Activated naive CD4-positive, alpha-beta T cell treated with anti-CD3 and anti-CD28 coated beads for 36 hours (primary cell): ENCODE results near the gene DOCK4. TPM values are rescaled to one million over a fixed set of nuclear protein-coding genes. Genes with fewer than 3 reads are reported as not detected.

Source experiments
- CTCF ChIA-PET: fragments of 350-600 bp; sonication (Branson Sonifier 250); formaldehyde crosslinking; loops from one replicate; lab custom pipeline; 2021; ENCODE audit warnings: antibody characterized with exemption; lab: Charles Lee
- DNase-seq: peaks from one replicate; pipeline ENCODE4 v3.0.0-alpha.2; 2020
- H3K27ac Mint-ChIP-seq: one replicate; pipeline ENCODE4 v1.8.0; 2021; ENCODE audit warnings: mild to moderate bottlenecking, mixed read lengths
- H3K27me3 Mint-ChIP-seq: one replicate; pipeline ENCODE4 v1.8.0; 2021; ENCODE audit warnings: low read depth, mixed read lengths
- H3K36me3 Mint-ChIP-seq: one replicate; pipeline ENCODE4 v1.8.0; 2021; ENCODE audit warnings: low read depth, mixed read lengths
- H3K4me1 Mint-ChIP-seq: one replicate; pipeline ENCODE4 v1.8.0; 2021; ENCODE audit warnings: low read depth, mixed read lengths
- H3K4me3 Mint-ChIP-seq: one replicate; pipeline ENCODE4 v1.8.0; 2021; ENCODE audit warnings: mild to moderate bottlenecking, moderate library complexity, mixed read lengths
- H3K9me3 Mint-ChIP-seq: one replicate; pipeline ENCODE4 v1.8.0; 2021; ENCODE audit warnings: mixed read lengths
- intact Hi-C: fragments of 100-400 bp; cut with micrococcal nuclease; formaldehyde crosslinking; loops from one replicate; pipeline ENCODE4 v1.15.1; 2023
- total RNA-seq, 2 experiments: library from RNA; stranded (reverse); gene quantifications; one replicate each; pipeline ENCODE4 v1.2.3, GENCODE V29; 2021

Gene DOCK4
- total RNA-seq, 2 experiments from 2014 or later = 0.43 to 0.62 TPM

GRCh38 chr7:112185005-112185834 is 21.0 kb downstream of the DOCK4 start:
- DNase-seq = no peak
- H3K27ac Mint-ChIP-seq = no peak overlapping the region
- no peak overlapping the region for H3K4me3 Mint-ChIP-seq
- H3K4me1 Mint-ChIP-seq = no peaks in the 10 kb centered on the region
- intact Hi-C loops = no loop called here
- no peaks in the 10 kb centered on the region for H3K36me3 Mint-ChIP-seq
- CTCF ChIA-PET = no interaction called here
- H3K27me3 Mint-ChIP-seq = no peaks in the 10 kb centered on the region
- H3K9me3 Mint-ChIP-seq = no peaks in the 10 kb centered on the region

- H3K9me3 Mint-ChIP-seq = no peaks in the 10 kb centered on the region
- intact Hi-C loops = no loop called here
- no peak overlapping the region for H3K4me3 Mint-ChIP-seq
- H3K27me3 Mint-ChIP-seq = no peaks in the 10 kb centered on the region
- H3K4me1 Mint-ChIP-seq = no peaks in the 10 kb centered on the region
- no peak for DNase-seq
- no peaks in the 10 kb centered on the region for H3K36me3 Mint-ChIP-seq
- CTCF ChIA-PET = no interaction called here
- H3K27ac Mint-ChIP-seq = no peak overlapping the region
Observed at GRCh38 chr7:112184455-112184854, 21.7 kb downstream of the DOCK4 start.

GRCh38 chr7:112183266-112183665 is 22.9 kb downstream of the DOCK4 start:
- H3K36me3 Mint-ChIP-seq = no peaks in the 10 kb centered on the region
- intact Hi-C loops = no loop called here
- peaks cover under 1% of the 10 kb centered on the region for H3K27me3 Mint-ChIP-seq
- DNase-seq = no peak
- H3K4me3 Mint-ChIP-seq = no peak overlapping the region
- no peaks in the 10 kb centered on the region for H3K4me1 Mint-ChIP-seq
- no peak overlapping the region for H3K27ac Mint-ChIP-seq
- H3K9me3 Mint-ChIP-seq = no peaks in the 10 kb centered on the region
- CTCF ChIA-PET = no interaction called here

- no peaks in the 10 kb centered on the region for H3K9me3 Mint-ChIP-seq
- CTCF ChIA-PET = no interaction called here
- H3K4me3 Mint-ChIP-seq = no peak overlapping the region
- no peaks in the 10 kb centered on the region for H3K36me3 Mint-ChIP-seq
- intact Hi-C loops = no loop called here
- H3K27me3 Mint-ChIP-seq = peaks cover 6% of the 10 kb centered on the region
- no peak overlapping the region for H3K27ac Mint-ChIP-seq
- DNase-seq = no peak
- no peaks in the 10 kb centered on the region for H3K4me1 Mint-ChIP-seq
Observed at GRCh38 chr7:112182749-112183148, 23.4 kb downstream of the DOCK4 start.

- H3K27ac Mint-ChIP-seq = no peak overlapping the region
- CTCF ChIA-PET = no interaction called here
- no peak for DNase-seq
- intact Hi-C loops = no loop called here
- H3K4me1 Mint-ChIP-seq = no peaks in the 10 kb centered on the region
- H3K9me3 Mint-ChIP-seq = no peaks in the 10 kb centered on the region
- H3K36me3 Mint-ChIP-seq = no peaks in the 10 kb centered on the region
- H3K27me3 Mint-ChIP-seq = peaks cover 19% of the 10 kb centered on the region
- H3K4me3 Mint-ChIP-seq = no peak overlapping the region
Observed at GRCh38 chr7:112180223-112180622, 26.0 kb downstream of the DOCK4 start.

- Mint-ChIP-seq H3K27me3 (peaks cover 24% of the 10 kb centered on the region), H3K36me3 (no peaks in the 10 kb centered on the region), H3K4me1 (no peaks in the 10 kb centered on the region), H3K4me3 (no peak overlapping the region), H3K9me3 (no peaks in the 10 kb centered on the region), H3K27ac (no peak overlapping the region)
- CTCF ChIA-PET = interaction anchor here (1.3 kb wide), 1 partner anchor 11 kb away, joined by 3 read pairs; no protein-coding TSS in a partner anchor
- DNase-seq = no peak
- intact Hi-C loops = no loop called here
Observed at GRCh38 chr7:112176693-112177415, 29.3 kb downstream of the DOCK4 start.

GRCh38 chr7:112176241-112176640 is 30.0 kb downstream of the DOCK4 start:
- DNase-seq = no peak
- H3K9me3 Mint-ChIP-seq = no peaks in the 10 kb centered on the region
- H3K4me1 Mint-ChIP-seq = no peaks in the 10 kb centered on the region
- CTCF ChIA-PET = no interaction called here
- H3K4me3 Mint-ChIP-seq = no peak overlapping the region
- intact Hi-C loops = no loop called here
- H3K36me3 Mint-ChIP-seq = no peaks in the 10 kb centered on the region
- no peak overlapping the region for H3K27ac Mint-ChIP-seq
- peaks cover 24% of the 10 kb centered on the region for H3K27me3 Mint-ChIP-seq

GRCh38 chr7:112174192-112174591 is 32.0 kb downstream of the DOCK4 start:
- H3K9me3 Mint-ChIP-seq = no peaks in the 10 kb centered on the region
- H3K36me3 Mint-ChIP-seq = no peaks in the 10 kb centered on the region
- peaks cover 24% of the 10 kb centered on the region for H3K27me3 Mint-ChIP-seq
- no peak overlapping the region for H3K4me3 Mint-ChIP-seq
- intact Hi-C loops = no loop called here
- DNase-seq = no peak
- no peak overlapping the region for H3K27ac Mint-ChIP-seq
- no peaks in the 10 kb centered on the region for H3K4me1 Mint-ChIP-seq
- CTCF ChIA-PET = no interaction called here

GRCh38 chr7:112173568-112173905 is 32.7 kb downstream of the DOCK4 start:
- no peaks in the 10 kb centered on the region for H3K36me3 Mint-ChIP-seq
- H3K4me1 Mint-ChIP-seq = no peaks in the 10 kb centered on the region
- no peak overlapping the region for H3K4me3 Mint-ChIP-seq
- H3K9me3 Mint-ChIP-seq = no peaks in the 10 kb centered on the region
- intact Hi-C loops = no loop called here
- peaks cover 26% of the 10 kb centered on the region for H3K27me3 Mint-ChIP-seq
- no peak overlapping the region for H3K27ac Mint-ChIP-seq
- CTCF ChIA-PET = no interaction called here
- DNase-seq = no peak

GRCh38 chr7:112172870-112173567 is 33.2 kb downstream of the DOCK4 start:
- CTCF ChIA-PET = no interaction called here
- intact Hi-C loops = no loop called here
- no peaks in the 10 kb centered on the region for H3K4me1 Mint-ChIP-seq

GRCh38 chr7:112171673-112172072 is 34.5 kb downstream of the DOCK4 start:
- Mint-ChIP-seq H3K36me3 (no peaks in the 10 kb centered on the region), H3K4me1 (no peaks in the 10 kb centered on the region), H3K4me3 (no peak overlapping the region), H3K27ac (no peak overlapping the region), H3K27me3 (peaks cover 14% of the 10 kb centered on the region), H3K9me3 (no peaks in the 10 kb centered on the region)
- intact Hi-C loops = no loop called here
- CTCF ChIA-PET = interaction anchor here (0.6 kb wide), 1 partner anchor 122 kb away, joined by 3 read pairs; no protein-coding TSS in a partner anchor
- DNase-seq = no peak

More at GRCh38 chr7:112172870-112173567, 33.2 kb downstream of the DOCK4 start:
- H3K27me3 Mint-ChIP-seq = peaks cover 22% of the 10 kb centered on the region
- H3K4me3 Mint-ChIP-seq = no peak overlapping the region
- no peaks in the 10 kb centered on the region for H3K9me3 Mint-ChIP-seq
- DNase-seq = no peak
- no peak overlapping the region for H3K27ac Mint-ChIP-seq
- H3K36me3 Mint-ChIP-seq = no peaks in the 10 kb centered on the region

GRCh38 chr7:112168915-112169314 is 37.3 kb downstream of the DOCK4 start:
- H3K4me1 Mint-ChIP-seq = no peaks in the 10 kb centered on the region
- no peak overlapping the region for H3K4me3 Mint-ChIP-seq
- DNase-seq = no peak
- H3K9me3 Mint-ChIP-seq = no peaks in the 10 kb centered on the region
- intact Hi-C loops = no loop called here
- peaks cover 2% of the 10 kb centered on the region for H3K27me3 Mint-ChIP-seq
- H3K36me3 Mint-ChIP-seq = no peaks in the 10 kb centered on the region
- no peak overlapping the region for H3K27ac Mint-ChIP-seq
- CTCF ChIA-PET = no interaction called here
